Measurements from ENCODE around the gene CYP3A7. TPM values are rescaled to one million over a fixed set of nuclear protein-coding genes. Genes with fewer than 3 reads are reported as not detected.
"Not testable (repeated sequence)": the region's sequence is repeated elsewhere in the genome, so short reads cannot be mapped to it uniquely, and the experiment has no call there.

The CYP3A7 gene
- total and polyA plus RNA-seq, 4 donors: 0.66 to 1.3 TPM; not detected in 2

DNA sequence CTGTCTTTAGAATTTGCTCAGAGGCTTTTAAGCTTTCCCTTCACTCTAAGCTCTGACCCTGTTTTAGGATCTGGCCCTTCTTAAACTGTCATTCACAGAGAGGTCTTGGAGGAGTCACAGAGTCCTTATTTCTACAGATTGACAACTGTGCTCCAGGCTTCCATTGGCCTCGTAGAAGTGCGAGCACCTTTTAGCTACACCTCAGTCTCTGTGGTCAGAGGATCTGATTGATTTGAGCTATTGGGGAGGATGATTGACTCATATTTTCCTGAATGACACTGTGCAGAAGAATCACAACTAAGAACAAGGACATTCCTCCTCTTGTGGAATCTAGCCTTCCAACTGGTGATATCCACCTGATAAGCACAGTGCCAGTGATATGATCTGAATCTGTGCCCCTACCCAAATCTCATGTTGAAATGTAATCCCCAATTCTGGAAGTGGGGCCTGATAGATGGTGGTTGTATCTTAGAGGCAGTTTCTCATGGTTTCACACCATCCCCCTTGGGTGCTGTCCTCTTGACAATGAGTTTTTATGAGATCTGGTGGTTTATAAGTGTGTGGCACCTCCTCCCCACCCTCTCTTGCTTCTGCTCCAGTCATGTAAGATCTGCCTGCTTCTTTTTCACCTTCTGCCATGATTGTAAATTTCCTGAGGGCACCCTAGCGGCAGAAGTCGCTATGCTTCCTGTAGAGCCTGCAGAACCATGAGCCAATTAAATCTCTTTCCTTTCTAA lies 3.2 kb downstream of the CYP3A7 start:
- Histone ChIP-seq H3K4me3 (ENCODE audit: low read depth, low read length) (no peak overlapping the region), H3K4me1 (ENCODE audit: control insufficient read depth, insufficient read depth, low read length) (no peaks in the 10 kb centered on the region), H3K9me3 (ENCODE audit: control insufficient read depth, insufficient read depth, low read length) (no peaks in the 10 kb centered on the region), H3K36me3 (ENCODE audit: control insufficient read depth, insufficient read depth, low read length) (no peaks in the 10 kb centered on the region), H3K27me3 (ENCODE audit: control insufficient read depth, insufficient read depth, low read length) (no peaks in the 10 kb centered on the region), H3K27ac (ENCODE audit: low read depth, low read length) (no peak overlapping the region)
- 94% methylated on average over 2 of the region's 4 CpGs for WGBS (ENCODE audit: insufficient coverage)
- no peak for DNase-seq (ENCODE audit: low read depth in 4 of 6, low spot score in 6 of 6)

DNA sequence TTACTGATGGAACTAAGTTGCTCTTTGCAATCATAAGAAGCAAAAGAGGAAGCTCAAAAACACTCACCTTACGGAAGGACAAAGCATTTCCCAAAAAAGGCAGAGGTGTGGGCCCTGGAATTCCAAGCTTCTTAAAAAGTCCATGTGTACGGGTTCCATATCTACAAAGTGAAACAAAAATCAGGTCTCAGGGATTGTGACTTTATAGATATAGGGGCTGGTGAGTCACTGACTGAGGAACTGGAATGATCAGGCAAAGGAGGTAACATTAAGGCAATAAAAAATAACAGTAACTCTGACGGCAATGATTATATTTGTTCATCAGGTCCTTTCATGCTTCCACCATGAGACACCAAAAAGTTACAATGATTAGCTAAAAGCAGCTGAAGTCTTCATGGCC lies 4.0 kb downstream of the CYP3A7 start:
- H3K27ac ChIP-seq (ENCODE audit: low read depth, low read length): no peak overlapping the region
- 93% methylated on average over 2 of the region's 3 CpGs for WGBS (ENCODE audit: insufficient coverage)
- no peak overlapping the region for H3K4me3 ChIP-seq (ENCODE audit: low read depth, low read length)
- no peaks in the 10 kb centered on the region for H3K4me1 ChIP-seq (ENCODE audit: control insufficient read depth, insufficient read depth, low read length)
- no peaks in the 10 kb centered on the region for H3K36me3 ChIP-seq (ENCODE audit: control insufficient read depth, insufficient read depth, low read length)
- no peaks in the 10 kb centered on the region for H3K27me3 ChIP-seq (ENCODE audit: control insufficient read depth, insufficient read depth, low read length)
- H3K9me3 ChIP-seq (ENCODE audit: control insufficient read depth, insufficient read depth, low read length): no peaks in the 10 kb centered on the region
- DNase-seq (ENCODE audit: low read depth in 4 of 6, low spot score in 6 of 6): no peak

- H3K36me3 ChIP-seq (ENCODE audit: control insufficient read depth, insufficient read depth, low read length): no peaks in the 10 kb centered on the region
- no peak for DNase-seq (ENCODE audit: low read depth in 4 of 6, low spot score in 6 of 6)
- WGBS (ENCODE audit: insufficient coverage): no CpG with 5 or more reads among the region's 1 CpG
Observed at GRCh38 chr7:99730238-99730810, 4.7 kb downstream of the CYP3A7 start.

GRCh38 chr7:99729486-99730237 lies 5.3 kb downstream of the CYP3A7 start:
- no peak overlapping the region for H3K27ac ChIP-seq (ENCODE audit: low read depth, low read length)
- no peaks in the 10 kb centered on the region for H3K36me3 ChIP-seq (ENCODE audit: control insufficient read depth, insufficient read depth, low read length)
- no peaks in the 10 kb centered on the region for H3K4me1 ChIP-seq (ENCODE audit: control insufficient read depth, insufficient read depth, low read length)
- WGBS (ENCODE audit: insufficient coverage): 33% methylated on average over 2 of the region's 5 CpGs
- no peak for DNase-seq (ENCODE audit: low read depth in 4 of 6, low spot score in 6 of 6)
- H3K27me3 ChIP-seq (ENCODE audit: control insufficient read depth, insufficient read depth, low read length): no peaks in the 10 kb centered on the region
- H3K9me3 ChIP-seq (ENCODE audit: control insufficient read depth, insufficient read depth, low read length): no peaks in the 10 kb centered on the region
- no peak overlapping the region for H3K4me3 ChIP-seq (ENCODE audit: low read depth, low read length)

More at GRCh38 chr7:99730238-99730810, 4.7 kb downstream of the CYP3A7 start:
- Histone ChIP-seq H3K4me1 (ENCODE audit: control insufficient read depth, insufficient read depth, low read length) (no peaks in the 10 kb centered on the region), H3K27ac (ENCODE audit: low read depth, low read length) (no peak overlapping the region), H3K9me3 (ENCODE audit: control insufficient read depth, insufficient read depth, low read length) (no peaks in the 10 kb centered on the region), H3K27me3 (ENCODE audit: control insufficient read depth, insufficient read depth, low read length) (no peaks in the 10 kb centered on the region), H3K4me3 (ENCODE audit: low read depth, low read length) (no peak overlapping the region)

GRCh38 chr7:99728615-99729014 lies 6.4 kb downstream of the CYP3A7 start:
- DNase-seq (ENCODE audit: low read depth in 4 of 6, low spot score in 6 of 6): no peak
- H3K9me3 ChIP-seq (ENCODE audit: control insufficient read depth, insufficient read depth, low read length): no peaks in the 10 kb centered on the region
- no CpG with 5 or more reads among the region's 2 CpGs for WGBS (ENCODE audit: insufficient coverage)

DNA sequence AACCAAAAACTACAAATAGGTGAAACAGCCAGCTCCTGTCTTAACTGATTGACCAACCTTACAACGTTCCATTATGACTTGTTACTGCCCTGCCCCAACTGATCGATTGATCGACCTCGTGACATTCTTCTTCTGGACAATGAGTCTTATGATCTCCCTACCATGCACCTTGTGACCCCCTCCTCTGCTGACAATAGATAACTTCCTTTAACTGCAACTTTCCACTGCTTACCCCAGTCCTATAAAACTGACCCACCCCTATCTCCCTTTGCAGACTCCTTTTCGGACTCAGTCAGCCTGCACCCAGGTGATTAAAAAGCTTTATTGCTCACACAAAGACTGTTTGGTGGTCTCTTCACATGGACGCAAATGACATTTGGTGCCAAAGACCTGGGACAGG lies 11.8 kb downstream of the CYP3A7 start:
- H3K4me3 ChIP-seq (ENCODE audit: low read depth, low read length); H3K27ac ChIP-seq (ENCODE audit: low read depth, low read length); H3K9me3 ChIP-seq (ENCODE audit: control insufficient read depth, insufficient read depth, low read length); H3K27me3 ChIP-seq (ENCODE audit: control insufficient read depth, insufficient read depth, low read length); DNase-seq (ENCODE audit: low read depth in 4 of 6, low spot score in 6 of 6); H3K36me3 ChIP-seq (ENCODE audit: control insufficient read depth, insufficient read depth, low read length); H3K4me1 ChIP-seq (ENCODE audit: control insufficient read depth, insufficient read depth, low read length): not testable (repeated sequence)
- WGBS (ENCODE audit: insufficient coverage): 91% methylated on average over 6 of the region's 6 CpGs

More at GRCh38 chr7:99728615-99729014, 6.4 kb downstream of the CYP3A7 start:
- Histone ChIP-seq H3K4me1 (ENCODE audit: control insufficient read depth, insufficient read depth, low read length) (no peaks in the 10 kb centered on the region), H3K27me3 (ENCODE audit: control insufficient read depth, insufficient read depth, low read length) (no peaks in the 10 kb centered on the region), H3K36me3 (ENCODE audit: control insufficient read depth, insufficient read depth, low read length) (no peaks in the 10 kb centered on the region), H3K27ac (ENCODE audit: low read depth, low read length) (no peak overlapping the region), H3K4me3 (ENCODE audit: low read depth, low read length) (no peak overlapping the region)

DNA sequence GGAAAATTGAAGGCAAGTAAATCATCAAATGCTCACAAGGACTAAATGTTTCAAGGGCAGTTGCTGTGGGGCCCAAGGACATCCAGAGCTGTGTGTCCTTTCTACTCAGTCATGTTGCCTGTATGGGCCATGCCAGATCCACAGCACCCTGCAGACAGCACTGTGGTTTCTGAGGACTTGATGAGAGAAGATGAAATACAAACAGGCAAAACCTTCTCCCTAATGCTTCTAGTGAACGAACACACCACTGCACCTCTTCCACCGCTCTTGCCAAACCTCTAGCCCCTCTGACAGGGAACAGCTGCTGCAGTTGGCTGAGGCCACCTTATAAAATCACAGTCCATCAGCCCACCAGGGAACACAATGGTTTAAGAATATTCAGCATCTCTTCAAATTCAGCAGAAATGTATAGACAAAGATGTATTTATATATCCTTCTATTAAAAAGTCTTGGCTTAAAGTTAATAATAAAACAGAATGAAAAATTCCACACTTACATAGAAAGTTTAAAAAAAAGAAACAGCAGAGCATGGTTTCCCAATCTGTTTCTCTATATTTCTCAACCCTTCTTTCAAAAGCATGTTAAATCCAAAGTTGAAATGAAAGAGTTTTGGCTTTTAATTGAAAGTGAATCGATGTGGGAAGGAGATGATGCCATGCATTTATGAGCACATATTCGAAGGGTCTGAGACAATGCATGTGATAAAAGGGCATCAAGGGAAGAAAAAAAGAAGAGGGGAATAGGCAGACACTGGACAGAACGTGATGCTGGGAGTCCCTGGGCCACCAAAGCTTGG lies 14.0 kb downstream of the CYP3A7 start:
- Histone ChIP-seq H3K36me3 (ENCODE audit: control insufficient read depth, insufficient read depth, low read length) (no peaks in the 10 kb centered on the region), H3K27me3 (ENCODE audit: control insufficient read depth, insufficient read depth, low read length) (no peaks in the 10 kb centered on the region), H3K27ac (ENCODE audit: low read depth, low read length) (no peak overlapping the region), H3K4me1 (ENCODE audit: control insufficient read depth, insufficient read depth, low read length) (no peaks in the 10 kb centered on the region), H3K4me3 (ENCODE audit: low read depth, low read length) (no peak overlapping the region), H3K9me3 (ENCODE audit: control insufficient read depth, insufficient read depth, low read length) (no peaks in the 10 kb centered on the region)
- 90% methylated on average over 5 of the region's 5 CpGs for WGBS (ENCODE audit: insufficient coverage)
- no peak for DNase-seq (ENCODE audit: low read depth in 4 of 6, low spot score in 6 of 6)

DNA sequence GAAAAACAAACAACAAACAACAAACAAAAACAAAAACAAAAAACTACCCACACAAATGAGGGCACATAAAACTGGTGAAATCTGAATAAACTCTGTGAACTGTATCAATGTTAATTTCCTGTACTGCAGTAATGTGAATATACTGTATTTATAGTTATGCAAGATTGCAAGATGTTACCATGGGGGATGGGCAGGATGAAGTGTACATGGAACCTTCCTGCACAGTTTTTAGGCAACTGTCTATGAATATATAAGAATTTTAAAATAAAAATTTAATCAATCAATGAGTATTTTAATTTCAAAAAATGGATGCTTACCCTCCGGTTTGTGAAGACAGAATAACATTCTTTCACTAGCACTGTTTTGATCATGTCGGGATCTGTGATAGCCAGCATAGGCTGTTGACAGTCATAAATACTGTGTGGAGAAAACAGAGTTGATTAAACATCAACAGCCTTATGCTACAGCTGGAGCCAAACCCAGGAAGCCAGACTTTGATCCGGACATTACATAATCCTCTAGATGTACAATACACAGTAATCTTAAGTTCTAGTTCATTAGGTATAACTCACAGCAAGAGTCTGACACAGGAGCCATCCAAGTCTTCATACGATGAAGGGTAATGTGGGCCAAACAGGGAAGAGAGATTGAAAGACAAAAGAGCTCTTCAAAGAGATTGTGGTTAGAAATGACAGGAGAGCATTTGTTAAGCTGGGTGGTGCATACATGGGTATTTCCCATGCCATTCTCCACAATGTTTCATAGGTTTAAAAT lies 14.8 kb downstream of the CYP3A7 start:
- Histone ChIP-seq H3K9me3 (ENCODE audit: control insufficient read depth, insufficient read depth, low read length) (no peaks in the 10 kb centered on the region), H3K36me3 (ENCODE audit: control insufficient read depth, insufficient read depth, low read length) (no peaks in the 10 kb centered on the region), H3K27me3 (ENCODE audit: control insufficient read depth, insufficient read depth, low read length) (no peaks in the 10 kb centered on the region), H3K4me1 (ENCODE audit: control insufficient read depth, insufficient read depth, low read length) (no peaks in the 10 kb centered on the region), H3K4me3 (ENCODE audit: low read depth, low read length) (no peak overlapping the region), H3K27ac (ENCODE audit: low read depth, low read length) (no peak overlapping the region)
- no CpG with 5 or more reads among the region's 4 CpGs for WGBS (ENCODE audit: insufficient coverage)
- DNase-seq (ENCODE audit: low read depth in 4 of 6, low spot score in 6 of 6): no peak

Data from spinal cord (tissue), 10 donors.